Esophagus mucosa (tissue), 1 donor: ENCODE data around the gene PBX1. TPM values are rescaled to one million over a fixed set of nuclear protein-coding genes. Genes with fewer than 3 reads are reported as not detected.
"Not testable (repeated sequence)": the region's sequence is repeated elsewhere in the genome, so short reads cannot be mapped to it uniquely, and the experiment has no call there.

Source experiments
- ATAC-seq: fragments of 200-7000 bp; cut with Tn5 transposase; one replicate; pipeline ENCODE4 v1.9.1; 2020
- total RNA-seq: library from RNA; stranded (reverse); gene quantifications from one replicate; pipeline ENCODE4 v1.2.4, GENCODE V29; 2023
- donor health status: DM: yes; HTN: yes; CAD: no.

The PBX1 gene
- total RNA-seq, 1 donor from 2014 or later: 31.5 TPM

DNA sequence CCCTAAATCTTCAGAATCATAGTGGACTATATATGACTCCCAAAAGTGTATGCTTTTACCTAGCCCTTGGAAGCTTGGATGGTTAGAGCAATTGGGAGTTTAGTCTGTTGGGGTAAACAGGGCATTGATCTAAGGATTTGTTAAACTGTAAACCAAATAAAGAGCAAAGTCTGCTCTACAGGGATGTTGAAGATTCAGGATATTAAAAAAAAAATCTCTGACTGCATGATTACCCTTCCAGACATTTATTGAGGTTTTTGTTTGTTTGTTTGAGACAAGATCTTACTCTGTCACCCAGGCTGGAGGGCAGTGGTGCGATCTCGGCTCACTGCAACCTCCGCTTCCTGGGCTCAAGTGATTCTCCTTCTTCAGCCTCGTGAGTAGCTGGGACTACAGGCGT lies 31.6 kb downstream of the PBX1 start:
- ATAC-seq: no peak

DNA sequence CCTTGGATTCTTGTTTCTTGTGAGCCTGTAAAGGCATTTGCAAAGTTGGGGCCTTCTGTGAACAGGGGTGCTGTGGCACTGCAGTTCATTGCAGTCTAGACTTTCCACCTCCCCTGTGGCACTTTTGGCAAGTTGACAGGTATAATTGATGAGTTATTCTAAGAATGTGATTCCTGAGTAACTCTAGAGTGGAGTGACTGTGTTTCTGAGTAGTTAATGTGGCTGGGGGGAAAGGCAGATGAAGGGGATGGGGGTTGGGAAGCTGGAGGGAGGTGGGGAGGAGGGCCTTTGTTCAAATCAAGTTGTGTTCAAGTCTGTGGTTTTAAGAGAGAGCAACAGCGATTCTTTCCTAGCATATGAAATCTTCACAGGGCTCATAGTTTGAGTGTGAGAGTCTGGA lies 32.9 kb downstream of the PBX1 start:
- ATAC-seq: no peak

DNA sequence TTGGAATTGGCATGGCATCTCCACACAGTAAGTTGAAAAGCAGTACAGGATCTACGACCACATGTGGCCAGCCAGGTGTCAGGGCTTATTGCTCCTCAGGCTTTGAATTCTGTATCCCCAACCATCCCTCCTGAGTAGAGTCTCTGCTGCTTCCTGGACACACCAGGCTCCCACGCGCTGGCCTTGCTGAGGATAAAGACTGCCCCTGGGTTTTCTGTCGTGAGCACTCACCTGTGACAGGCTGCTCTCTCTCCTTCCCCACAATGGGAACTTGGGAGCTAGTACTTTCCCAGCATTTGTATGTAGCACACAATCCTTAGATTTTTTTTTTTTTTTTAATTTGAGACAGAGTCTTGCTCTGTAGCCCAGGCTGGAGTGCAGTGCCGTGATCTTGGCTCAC lies 33.6 kb downstream of the PBX1 start:
- no peak for ATAC-seq

DNA sequence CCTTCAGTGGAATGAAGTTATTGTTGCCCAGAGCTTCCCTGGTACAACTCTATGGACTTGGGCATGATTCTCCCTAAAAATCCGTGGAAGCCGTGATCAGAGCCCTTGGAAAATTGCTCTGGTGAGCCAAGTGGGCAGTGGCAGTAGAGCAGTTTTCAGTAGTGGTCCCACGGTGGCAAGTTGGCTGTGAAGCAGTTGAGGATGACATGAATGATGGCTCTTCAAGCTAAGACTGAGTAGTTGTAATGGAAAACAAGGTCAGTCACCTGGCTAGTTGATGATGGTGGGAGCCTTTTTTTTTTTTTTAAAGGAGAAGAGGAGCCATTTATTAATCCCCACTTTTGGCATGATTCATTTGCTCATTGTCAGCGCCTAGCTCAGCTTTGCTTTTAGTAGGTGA lies 36.2 kb downstream of the PBX1 start:
- ATAC-seq: no peak

DNA sequence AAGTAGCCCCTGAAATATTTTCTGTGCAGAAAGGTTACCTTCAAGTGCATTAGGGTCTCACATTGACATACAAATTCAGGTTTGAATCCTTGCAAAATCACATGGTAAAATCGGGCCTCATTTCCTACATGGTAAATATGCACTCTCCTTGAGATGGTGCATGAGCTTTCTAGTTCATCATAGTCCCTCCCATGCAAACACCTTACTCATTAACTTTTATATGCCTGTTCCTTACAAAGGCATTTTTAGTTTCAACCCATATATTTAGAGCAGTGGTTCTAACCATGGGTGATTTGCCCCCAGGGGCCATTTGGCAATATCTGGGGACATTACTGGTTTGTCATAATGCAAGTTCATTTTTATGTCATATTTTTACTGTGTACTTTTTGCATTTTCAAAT lies 37.2 kb downstream of the PBX1 start:
- no peak for ATAC-seq

DNA sequence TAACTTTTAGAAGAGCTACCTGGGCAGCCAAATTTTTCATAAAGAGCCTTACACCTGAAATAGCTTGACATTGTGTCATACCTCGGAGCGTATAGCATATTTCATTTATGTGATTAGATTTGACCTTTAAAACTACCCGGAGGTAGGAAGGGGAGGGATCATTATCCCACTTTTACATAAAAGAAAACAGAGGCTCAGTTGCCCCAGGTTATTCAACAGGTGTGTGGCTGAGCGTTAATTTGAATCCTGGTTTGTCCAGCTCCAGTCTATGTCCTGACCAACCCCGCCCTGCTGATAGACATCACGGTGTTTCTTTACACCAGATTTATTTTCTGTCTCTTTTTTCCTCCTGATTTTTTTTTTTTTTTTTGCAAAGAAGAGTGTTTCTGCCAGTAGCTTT lies 39.7 kb downstream of the PBX1 start:
- no peak for ATAC-seq

DNA sequence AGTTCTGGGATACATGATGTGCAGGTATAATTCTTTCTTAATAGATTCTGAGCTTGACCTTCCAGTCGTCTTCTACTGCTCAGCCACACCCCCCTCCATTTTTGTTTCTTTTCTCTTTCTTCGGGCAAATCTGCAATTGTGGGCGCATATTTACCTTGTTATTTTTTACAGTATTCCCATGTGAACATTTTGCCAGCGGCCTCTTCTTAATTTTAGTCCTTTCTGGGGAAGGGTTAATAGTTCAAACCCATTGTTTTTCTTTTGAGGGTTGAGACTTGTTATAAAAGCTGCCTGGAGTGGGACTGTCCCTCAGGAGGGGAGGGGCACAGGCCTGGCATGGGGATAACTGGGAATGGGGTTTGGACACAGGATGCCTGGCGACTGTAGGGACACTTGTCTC lies 40.3 kb downstream of the PBX1 start:
- ATAC-seq: no peak

DNA sequence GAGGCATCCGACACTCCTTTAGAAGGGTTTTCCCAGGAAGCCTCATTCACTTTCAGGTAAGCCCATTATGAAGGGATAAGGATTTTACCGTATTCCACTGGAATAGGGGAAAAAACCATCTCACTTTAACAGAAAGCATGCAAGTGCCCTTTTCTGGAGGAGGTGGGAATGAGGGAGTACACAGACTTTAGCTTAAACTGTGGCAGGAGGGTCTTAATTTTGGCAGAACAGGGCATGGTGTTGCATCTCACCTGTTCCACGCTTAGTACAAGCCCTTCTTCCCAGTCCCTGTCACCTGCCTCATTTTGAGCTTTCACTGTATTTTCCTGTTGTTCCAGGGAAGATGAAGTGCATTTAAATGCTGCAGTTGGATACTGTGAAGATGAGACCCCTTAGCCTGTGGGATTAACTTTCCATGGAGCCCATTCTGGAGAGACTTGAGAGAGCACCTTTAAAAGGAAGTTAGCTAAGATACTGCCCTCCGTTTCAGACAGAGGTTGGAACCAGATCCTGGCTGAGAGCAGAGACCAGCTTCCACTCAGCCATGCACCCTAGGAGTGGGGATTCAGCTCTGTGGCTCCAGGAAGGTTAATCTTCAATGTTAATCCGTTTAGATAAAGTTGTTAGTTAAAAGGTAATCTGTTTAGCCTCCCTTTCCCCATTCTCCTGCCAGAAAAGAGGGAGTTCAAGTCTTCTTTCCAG lies 42.6 kb downstream of the PBX1 start:
- peak; percentile 25 for ATAC-seq

DNA sequence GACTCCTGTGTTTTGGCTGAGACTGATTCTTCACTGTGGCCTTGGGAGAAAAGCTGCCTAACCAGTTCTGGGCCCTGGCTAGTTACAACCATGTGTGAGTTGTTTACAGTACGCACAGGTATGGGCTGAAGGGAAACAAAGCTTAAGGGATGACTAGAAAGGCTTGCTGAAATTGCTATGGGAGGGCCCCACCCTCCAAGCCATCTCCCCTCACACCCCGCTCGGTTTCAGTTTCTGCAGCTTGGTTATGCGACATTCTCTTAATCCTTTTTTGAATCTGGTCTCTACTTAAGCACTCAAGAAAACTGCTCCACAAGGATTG lies 43.1 kb downstream of the PBX1 start:
- peak; percentile 97 for ATAC-seq

DNA sequence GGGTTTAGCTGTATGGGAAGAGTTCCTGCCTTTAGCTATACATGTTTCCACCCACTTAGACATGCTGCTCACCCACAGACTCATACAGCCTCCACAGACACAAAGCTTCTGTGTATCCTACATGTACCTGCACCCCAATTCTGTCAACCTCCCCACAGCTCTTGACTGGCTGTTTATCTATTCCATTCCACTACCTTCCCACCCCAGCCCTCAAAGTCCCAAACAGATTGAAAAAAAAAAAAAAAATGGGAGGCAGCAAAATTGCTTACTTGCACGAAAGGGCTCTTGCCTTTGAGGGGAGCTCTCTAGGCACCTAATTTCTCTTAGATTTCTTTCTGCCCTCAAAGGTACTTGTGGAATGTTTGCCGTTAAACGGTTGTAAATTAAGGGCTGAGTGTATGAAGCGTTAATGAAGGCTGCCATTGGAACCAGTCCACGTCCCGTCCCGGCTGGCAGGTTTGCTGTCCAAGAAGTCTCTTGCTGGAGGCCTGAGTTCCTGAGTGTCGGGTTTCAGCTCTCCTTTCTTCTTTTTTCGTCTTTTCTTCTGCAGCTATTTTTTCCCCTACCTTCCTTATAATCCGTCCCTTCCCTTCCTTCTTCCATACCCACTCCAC lies 43.6 kb downstream of the PBX1 start:
- ATAC-seq: peak; percentile 36

DNA sequence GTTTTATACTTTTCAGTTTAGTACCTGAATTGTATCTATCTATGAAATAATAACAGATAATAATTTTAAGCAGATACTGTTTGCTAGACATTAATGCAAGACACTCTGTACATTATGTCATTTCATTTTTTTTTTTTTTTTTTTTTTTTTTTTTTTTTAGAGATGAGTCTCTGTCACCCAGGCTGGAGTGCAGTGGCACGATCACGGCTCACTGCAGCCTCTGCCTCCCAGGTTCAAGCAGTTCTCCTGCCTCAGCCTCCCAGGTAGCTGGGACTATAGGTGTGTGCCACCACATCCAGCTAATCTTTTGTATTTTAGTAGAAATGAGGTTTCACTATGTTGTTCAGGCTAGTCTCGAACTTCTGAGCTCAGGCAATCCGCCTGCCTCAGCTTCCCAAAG lies 44.8 kb downstream of the PBX1 start:
- not testable (repeated sequence) for ATAC-seq

DNA sequence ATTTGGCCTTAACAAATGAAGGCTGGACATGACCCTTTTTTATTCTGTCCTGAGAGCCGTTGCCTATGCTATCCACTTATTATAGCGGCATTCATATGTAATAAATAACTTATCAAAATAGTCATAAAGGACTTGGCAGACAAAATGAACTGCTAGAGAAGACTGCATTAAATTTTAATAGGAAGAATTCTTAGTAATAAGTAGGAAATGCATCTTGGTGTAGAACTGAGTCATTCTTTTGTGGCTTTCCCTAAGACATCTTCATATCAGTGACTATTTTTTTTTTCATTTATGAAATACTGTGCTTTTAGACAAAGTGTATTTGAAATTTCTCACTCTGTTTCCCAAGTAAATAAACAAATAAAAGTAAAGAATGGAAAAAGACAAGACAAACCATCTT lies 45.6 kb downstream of the PBX1 start:
- no peak for ATAC-seq

DNA sequence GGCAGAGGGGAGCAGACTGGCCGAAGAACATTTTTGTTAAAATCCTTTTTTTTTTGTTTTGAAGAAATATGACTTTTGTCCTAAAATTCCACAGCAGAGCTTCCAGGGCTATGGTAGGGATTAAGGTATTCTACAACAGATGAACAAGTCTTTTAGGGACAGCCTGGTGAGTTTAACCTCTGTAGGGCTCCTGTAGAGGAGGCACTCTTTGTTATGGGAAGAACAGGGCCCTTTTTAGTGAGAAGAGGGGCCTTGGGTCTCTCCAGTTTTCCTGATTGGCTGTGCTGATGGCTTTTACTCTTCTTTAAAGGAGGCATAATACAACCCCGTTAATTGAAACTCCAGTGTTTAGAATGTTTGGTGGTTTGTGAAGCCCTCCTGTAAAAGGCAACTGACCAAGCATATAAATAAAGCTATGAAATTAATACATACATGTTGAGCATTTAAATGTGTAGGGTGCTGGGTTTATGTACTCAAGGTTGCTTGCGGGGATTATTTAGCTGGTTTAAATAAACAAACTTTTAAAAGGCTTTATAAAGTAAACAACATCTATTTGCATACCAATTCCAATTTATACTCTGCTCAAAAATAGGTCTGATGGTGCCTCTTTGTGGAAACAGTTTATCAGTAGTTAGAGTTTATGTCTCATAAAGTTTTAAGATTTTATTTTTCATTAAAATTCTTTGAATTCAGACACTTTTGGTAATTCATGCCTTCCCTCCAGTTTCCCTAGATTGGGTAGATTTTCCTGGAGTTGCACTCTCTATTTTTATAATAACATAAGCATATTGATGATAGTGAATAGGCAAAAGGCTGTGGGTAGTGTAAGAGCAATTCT lies 46.5 kb downstream of the PBX1 start:
- no peak for ATAC-seq

DNA sequence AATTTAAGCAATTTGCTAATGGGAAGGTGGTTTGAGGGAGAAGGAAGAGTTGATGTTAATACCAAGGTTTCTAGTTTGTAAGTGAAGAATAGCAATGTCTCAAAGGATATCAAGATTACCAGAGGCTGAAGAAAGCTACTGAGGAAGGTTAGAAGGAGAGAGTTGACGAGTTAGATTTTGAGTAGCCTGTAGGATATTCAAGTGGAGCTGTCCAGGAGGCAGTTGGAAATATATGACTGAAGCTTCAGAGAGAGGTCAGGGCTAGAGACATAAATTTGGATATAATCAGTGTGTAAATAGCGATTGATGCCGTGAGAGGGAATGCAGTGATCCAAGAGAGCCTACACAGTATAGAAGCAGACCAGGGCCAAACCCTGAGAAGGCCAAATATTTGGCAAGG lies 48.4 kb downstream of the PBX1 start:
- ATAC-seq: no peak

DNA sequence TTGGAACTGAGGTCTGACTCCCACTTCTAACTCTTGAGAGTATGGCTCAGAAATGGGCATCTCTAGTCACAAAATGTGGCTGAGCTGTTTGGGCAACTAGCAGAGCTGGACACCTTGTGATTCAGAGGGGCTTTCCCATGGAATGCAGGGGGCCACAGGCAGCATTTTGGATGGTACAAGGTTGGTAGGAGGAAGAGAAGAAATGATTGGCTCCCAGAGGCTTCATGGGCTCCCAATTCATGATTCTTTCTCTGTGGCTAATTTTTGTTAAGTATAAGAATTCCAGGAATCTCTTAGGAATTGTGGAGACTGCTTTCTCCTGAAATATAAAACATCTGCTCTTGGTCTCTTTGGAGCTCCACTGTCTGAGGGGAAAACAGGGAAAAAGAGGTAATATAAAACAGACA lies 49.7 kb downstream of the PBX1 start:
- ATAC-seq: no peak

DNA sequence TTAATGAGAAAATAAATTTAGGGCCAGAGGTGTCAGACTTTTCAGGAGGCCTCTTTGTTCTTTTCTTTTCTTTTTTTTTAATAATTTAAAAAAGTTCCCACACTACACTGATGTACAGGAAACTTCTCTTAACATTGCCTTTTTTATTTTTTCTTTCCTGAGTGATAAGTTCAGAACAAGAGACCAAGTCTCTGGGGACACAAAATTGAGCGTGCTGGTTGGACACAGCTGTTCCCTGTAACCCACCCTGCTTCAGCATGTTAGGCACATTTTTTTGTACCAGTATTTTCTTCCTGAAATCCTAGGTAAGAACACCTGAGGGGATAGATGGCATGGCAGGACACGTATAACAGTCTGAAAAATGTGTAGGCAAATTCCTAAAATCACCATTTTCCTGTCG lies 50.1 kb downstream of the PBX1 start:
- ATAC-seq: no peak

DNA sequence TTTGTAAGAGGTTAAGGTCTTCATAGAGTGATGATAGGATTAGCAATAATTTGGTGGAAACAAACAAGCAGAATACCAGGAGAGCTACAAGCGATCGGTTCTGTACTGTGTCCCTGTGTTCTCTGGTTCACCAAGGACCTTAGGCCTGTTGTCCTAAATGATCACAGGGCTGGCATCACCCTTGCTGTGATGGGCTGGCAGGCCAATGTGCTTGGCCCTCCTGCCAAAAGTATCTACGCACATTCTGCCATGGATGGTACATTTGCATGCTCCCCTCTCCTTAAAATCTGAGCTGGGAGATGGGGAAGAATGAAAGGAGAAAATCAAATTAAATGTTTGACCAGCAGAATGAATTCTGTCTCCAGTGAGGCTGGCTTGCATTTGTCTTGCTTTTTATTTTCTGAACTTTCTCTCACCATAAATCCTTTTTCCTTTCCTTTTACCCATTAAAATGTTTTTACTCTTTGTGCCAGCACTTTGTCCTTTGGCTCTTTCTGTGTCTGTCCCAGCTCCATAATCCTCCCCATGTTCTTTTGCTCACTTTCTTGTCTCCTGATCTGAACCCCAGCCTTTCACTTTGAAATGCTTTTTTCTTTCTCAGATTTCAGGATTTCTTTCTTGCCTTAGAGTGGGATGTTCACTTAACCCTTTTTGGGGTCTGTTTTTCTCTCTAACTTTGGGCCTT lies 51.7 kb downstream of the PBX1 start:
- ATAC-seq: no peak

DNA sequence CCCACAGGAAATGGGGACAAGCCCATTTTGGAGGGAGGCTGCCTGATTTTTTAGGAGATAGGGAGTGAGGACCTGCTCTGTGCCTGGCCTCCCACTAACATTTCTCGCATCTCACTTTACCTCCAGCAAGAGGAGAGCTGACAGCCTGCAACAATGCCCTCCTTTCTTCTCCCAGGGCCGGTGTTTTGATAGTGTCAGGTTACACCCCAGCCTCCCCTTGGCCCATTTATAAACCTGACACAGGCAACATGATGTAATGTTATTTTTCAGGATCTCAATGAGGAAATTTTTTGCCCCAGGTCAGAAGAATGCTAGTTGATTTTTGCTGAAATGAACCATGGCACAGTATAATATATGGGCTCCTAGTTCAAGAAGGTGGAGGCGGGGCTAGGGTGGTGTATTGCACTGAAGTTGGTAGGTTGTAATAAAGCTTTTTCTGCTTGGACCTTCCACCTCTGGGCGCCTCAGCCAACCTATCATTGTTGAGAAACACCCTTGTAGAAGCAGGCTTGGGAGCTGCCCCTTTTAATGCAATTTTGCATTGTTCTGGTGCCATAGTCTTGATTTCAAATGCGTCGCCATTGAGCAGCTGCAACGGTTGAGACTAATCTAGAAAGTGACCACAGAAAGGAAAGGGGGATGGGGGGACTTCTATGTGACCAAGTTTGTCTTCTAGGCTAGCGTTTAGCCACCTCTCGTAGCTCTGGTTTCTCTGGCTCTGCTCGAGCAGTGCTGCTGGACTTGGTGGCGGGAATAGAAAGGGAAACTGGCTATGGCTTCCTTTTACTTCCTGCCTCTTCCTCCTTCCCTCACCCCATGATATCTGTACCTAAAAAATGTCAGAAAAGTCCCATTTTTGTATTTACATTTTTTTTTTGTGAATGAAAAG lies 53.0 kb downstream of the PBX1 start:
- peak; percentile 84 for ATAC-seq

DNA sequence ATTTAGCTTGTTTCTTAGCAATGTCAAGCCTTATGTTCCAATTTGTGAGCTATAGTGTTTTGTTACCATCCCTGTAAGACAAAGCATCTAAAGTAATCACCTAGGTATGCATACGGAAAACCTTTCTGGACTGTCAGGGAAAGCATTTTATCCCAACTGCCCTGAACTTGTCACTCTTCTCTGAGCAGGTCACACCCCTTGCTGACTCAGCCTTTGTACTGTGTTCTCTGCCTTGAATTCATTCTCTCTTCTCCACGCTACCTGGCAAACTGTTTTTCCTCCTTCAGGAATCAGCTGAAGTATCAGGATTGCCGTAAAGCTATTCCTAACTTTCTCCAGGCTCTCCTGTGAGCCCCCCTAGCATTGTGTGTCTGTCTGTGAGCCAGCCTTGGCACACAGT lies 54.2 kb downstream of the PBX1 start:
- ATAC-seq: peak; percentile 87

DNA sequence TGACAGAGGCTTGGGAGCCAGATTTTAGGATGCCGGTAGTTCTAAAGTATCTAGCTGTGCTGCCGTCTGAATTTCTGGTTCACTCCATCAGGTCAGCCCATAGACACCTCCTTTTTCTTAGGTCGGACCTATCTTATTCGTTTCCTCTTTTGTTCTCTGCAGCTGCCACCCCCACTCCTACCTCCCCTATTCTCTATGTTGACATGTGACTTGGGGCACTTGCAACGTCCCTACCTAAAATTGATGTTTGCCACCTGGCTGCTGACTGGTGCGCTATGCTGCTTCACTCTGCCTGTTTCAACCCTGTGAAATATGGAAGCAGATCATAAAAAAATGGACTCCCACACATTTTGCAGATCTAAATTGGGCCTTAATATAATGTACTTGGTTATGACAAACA lies 55.3 kb downstream of the PBX1 start:
- no peak for ATAC-seq

DNA sequence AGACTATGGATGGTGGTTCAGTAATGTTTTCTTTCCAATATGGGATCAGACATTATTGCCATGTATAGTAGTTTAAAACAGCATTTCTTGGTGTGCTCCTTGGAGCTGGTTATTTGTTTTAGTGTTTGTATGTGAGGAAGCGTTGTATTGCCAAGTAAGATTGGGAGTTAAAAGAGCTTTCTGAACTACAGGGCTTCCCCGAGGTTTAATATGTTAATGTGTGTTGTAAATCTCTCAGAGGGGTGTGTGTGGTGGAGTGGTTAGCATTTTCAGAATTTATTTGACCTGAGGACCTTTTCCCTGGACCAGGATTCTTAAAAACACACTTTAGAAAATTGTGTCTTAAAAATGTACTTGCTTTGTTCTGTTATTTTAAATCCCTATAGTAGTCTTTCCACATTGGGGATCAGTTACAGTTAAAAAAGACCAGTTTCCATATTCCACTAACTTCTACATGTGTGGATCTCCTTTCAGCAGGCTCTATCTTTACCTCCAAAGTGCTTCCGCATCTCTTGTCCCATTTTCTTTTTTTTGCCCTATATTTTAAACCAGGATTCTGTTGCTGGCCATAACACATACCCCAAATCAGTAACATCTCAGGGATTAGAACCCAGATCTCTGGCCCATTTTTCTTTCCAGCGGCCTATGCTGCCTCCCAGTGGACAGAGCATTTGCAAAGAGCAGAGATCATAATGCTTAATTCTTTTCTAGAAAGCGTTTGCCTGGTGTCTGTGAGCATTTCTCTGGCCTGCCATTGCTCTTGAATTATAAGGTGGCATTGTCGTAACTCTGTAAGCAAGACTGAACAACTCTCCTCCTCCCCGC lies 58.6 kb downstream of the PBX1 start:
- no peak for ATAC-seq

DNA sequence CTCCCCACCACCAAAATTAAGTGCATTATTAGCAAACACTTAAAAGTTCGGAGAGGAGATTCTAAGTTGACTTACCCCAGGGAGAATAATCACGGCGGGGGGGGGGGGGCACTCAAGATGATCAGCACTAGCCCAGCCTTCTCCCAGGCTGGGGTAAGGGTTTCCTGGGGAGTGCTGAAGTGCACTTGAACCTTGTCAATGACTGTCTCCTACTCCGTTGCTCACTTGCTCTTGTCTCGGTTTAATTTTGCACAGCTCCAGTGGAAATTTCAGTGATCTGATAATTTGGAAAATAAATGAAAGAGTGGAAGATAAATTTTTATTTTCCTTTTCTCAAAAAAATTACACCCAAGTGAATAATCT lies 59.2 kb downstream of the PBX1 start:
- ATAC-seq: no peak
